Tibial nerve (tissue), 4 donors: ENCODE measurements around the gene CARD10. TPM values are rescaled to one million over a fixed set of nuclear protein-coding genes. Genes with fewer than 3 reads are reported as not detected.

ENCODE experiments used
- DNase-seq, 2 donors: peaks; one replicate each; pipeline ENCODE4 v3.0.0-alpha.2; 2019; ENCODE audit warnings: low spot score in 2 of 2
- H3K27ac ChIP-seq, 4 donors: fragments of 200-600 bp; sonication (generic) in 3 of 4; one replicate each; pipeline ENCODE4 v1.5.1; 2017 to 2019; ENCODE audit warnings: mild to moderate bottlenecking in 1 of 4
- H3K27me3 ChIP-seq, 2 donors: fragments of 200-600 bp; sonication (generic) in 1 of 2; one replicate each; pipeline versions ENCODE4 v1.5.1 to v1.6.0; 2017 to 2019
- H3K36me3 ChIP-seq, 3 donors: fragments of 200-600 bp; sonication (generic); one replicate each; pipeline ENCODE4 v1.5.1; 2018 to 2019
- H3K4me1 ChIP-seq, 4 donors: fragments of 200-600 bp; sonication (generic) in 3 of 4; one replicate each; pipeline ENCODE4 v1.5.1; 2017 to 2019
- H3K4me3 ChIP-seq, 4 donors: fragments of 200-600 bp; sonication (generic) in 3 of 4; one replicate each; pipeline ENCODE4 v1.5.1; 2017 to 2019; ENCODE audit warnings: mild to moderate bottlenecking in 1 of 4, moderate library complexity in 1 of 4
- H3K9me3 ChIP-seq, 4 donors: fragments of 200-600 bp; sonication (generic) in 3 of 4; one replicate each; pipeline ENCODE4 v1.5.1; 2017 to 2019
- CTCF ChIP-seq, 5 experiments: fragments of 200-600 bp in 3 of 5; fragments of 450-650 bp in 2 of 5; sonication (generic) in 3 of 5; IDR thresholded peaks; one replicate each; pipeline ENCODE4 v1.5.1; 2016 to 2019; ENCODE audit warnings: antibody characterized with exemption in 5 of 5, mild to moderate bottlenecking in 3 of 5, moderate library complexity in 2 of 5
- EP300 ChIP-seq, 2 donors: sonication (generic); formaldehyde crosslinking; IDR thresholded peaks; one replicate each; pipeline ENCODE4 v1.6.1; 2017; ENCODE audit warnings: antibody characterized with exemption in 2 of 2, mild to moderate bottlenecking in 1 of 2
- POLR2A ChIP-seq, 2 donors: fragments of 450-650 bp; IDR thresholded peaks; one replicate each; pipeline ENCODE4 v1.6.1; 2017; ENCODE audit warnings: antibody characterized with exemption in 2 of 2, mild to moderate bottlenecking in 2 of 2, moderate library complexity in 2 of 2
- WGBS, 2 donors: methylation state at CpG; one replicate each; pipeline ENCODE4 v1.1.5; 2018; 5-methylcytosine and 5-hydroxymethylcytosine counted together
- total RNA-seq, 4 donors: library from RNA; depleted of rRNA; stranded (reverse); fragments of >200 nt; gene quantifications; one replicate each; pipeline ENCODE4 v1.1.0, GENCODE V29; 2016

Gene CARD10
- total RNA-seq, 4 donors from 2014 or later: 12.5 to 21.6 (median 17.0) TPM

DNA sequence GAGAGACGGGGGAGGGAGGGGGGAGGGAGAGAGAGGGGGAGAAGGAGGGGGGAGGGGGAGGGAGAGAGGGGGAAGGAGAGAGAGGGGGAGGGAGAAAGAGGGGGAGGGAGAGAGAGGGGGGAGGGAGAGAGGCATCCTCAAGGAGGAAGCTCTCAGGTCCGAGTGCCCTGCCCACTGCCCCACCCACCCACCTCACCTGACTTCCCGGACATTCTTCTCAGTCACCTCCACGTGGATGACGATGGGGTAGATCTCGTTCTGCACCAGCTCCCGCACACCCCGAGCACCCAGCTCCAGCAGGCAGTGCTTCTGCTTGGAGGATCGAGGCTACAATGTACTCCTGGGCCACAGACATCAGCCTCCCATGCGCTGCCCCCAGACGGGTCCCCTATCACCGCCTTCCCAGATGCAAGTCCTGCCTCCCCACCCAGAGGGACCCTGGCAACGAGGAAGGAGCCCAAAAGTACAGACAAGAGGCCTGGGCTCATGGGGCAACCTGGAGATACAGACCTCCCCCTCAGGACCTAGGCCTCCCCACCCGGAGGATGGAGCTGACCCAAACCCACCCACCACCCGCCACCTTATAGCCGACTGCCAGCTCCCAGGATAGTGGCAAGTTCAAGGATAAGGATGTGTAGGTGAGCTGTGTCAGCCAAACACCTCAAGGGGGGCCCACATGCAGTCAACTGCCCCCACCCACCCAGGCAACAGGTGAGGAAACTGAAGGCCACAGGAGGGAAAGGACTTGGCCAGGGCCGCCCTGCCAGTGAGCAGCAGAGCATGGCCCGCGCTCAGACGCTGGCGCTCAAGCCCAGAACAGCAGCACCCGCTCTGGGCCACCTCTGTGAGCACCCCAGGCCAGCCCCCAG lies 27.4 kb downstream of the CARD10 start:
- 74 to 83% methylated on average over 14 to 16 of the region's 22 CpGs for WGBS, 2 donors
- Histone ChIP-seq H3K36me3 (peaks cover 0 to 72% (median 0%) of the 10 kb centered on the region in 3 donors), H3K4me1 (peaks cover 0 to 11% (median 2%) of the 10 kb centered on the region in 4 donors), H3K27ac (no peak overlapping the region), H3K9me3 (no peaks in the 10 kb centered on the region), H3K27me3 (peaks cover 0 to 2% of the 10 kb centered on the region in 2 donors), H3K4me3 (no peak overlapping the region)
- no peak for DNase-seq
- TF ChIP-seq EP300 (IDR thresholded peaks at IDR 0.05) (no peak), CTCF (IDR thresholded peaks at IDR 0.05) (no peak), POLR2A (IDR thresholded peaks at IDR 0.05) (no peak)

DNA sequence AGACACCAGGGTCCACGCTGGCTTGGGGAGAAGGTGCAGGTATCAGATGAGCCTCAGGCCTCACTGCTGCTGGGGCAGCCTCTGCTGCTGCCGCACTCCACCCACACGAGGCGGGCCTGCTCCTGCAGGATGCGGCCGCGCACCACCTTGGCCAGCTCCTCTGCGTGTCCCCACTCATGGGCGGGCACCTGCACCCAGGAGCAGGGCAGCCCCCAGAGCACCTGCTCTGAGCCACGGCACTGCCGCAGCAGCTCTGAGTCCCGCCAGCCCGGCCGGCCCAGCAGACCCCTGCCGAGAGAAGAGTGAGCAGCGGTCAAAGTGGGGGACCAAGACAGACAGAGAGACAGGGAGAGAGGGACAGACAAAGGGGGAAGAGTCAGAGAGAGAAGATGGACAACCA lies 28.1 kb downstream of the CARD10 start:
- Histone ChIP-seq H3K4me3 (no peak overlapping the region), H3K27me3 (peaks cover 0 to 8% of the 10 kb centered on the region in 2 donors), H3K27ac (no peak overlapping the region), H3K36me3 (peaks cover 0 to 65% (median 0%) of the 10 kb centered on the region in 3 donors), H3K4me1 (peaks cover 0 to 15% (median 5%) of the 10 kb centered on the region in 4 donors), H3K9me3 (no peaks in the 10 kb centered on the region)
- no peak for TF ChIP-seq POLR2A (IDR thresholded peaks at IDR 0.05)
- no peak for TF ChIP-seq CTCF (IDR thresholded peaks at IDR 0.05)
- TF ChIP-seq EP300 (IDR thresholded peaks at IDR 0.05): no peak
- DNase-seq: no peak
- 81 to 84% methylated on average over 15 to 16 of the region's 16 CpGs for WGBS, 2 donors

GRCh38 chr22:37489983-37490382 lies 29.2 kb downstream of the CARD10 start:
- H3K27ac ChIP-seq: no peak overlapping the region
- peaks cover 0 to 54% (median 0%) of the 10 kb centered on the region in 3 donors for H3K36me3 ChIP-seq
- no peak for DNase-seq
- TF ChIP-seq CTCF (IDR thresholded peaks at IDR 0.05) (no peak), EP300 (IDR thresholded peaks at IDR 0.05) (no peak), POLR2A (IDR thresholded peaks at IDR 0.05) (no peak)
- H3K9me3 ChIP-seq: no peaks in the 10 kb centered on the region
- 91 to 96% methylated on average over 10 of the region's 10 CpGs for WGBS, 2 donors
- H3K4me3 ChIP-seq: no peak overlapping the region
- peaks cover 0 to 17% (median 5%) of the 10 kb centered on the region in 4 donors for H3K4me1 ChIP-seq
- peaks cover 0 to 8% of the 10 kb centered on the region in 2 donors for H3K27me3 ChIP-seq

- peaks cover 0 to 25% (median 9%) of the 10 kb centered on the region in 4 donors for H3K4me1 ChIP-seq
- no peaks in the 10 kb centered on the region for H3K9me3 ChIP-seq
- peaks cover 0 to 39% (median 0%) of the 10 kb centered on the region in 3 donors for H3K36me3 ChIP-seq
- no peak overlapping the region for H3K27ac ChIP-seq
- DNase-seq: no peak
- 84 to 86% methylated on average over 12 to 14 of the region's 15 CpGs for WGBS, 2 donors
- H3K27me3 ChIP-seq: peaks cover 0 to 8% of the 10 kb centered on the region in 2 donors
- no peak overlapping the region for H3K4me3 ChIP-seq
- TF ChIP-seq CTCF (IDR thresholded peaks at IDR 0.05) (no peak), POLR2A (IDR thresholded peaks at IDR 0.05) (no peak), EP300 (IDR thresholded peaks at IDR 0.05) (no peak)
Measured at GRCh38 chr22:37488337-37489135, 30.7 kb downstream of the CARD10 start.
